ENCODE results near the gene DEGS1.

DEGS1 gene

GRCh38 chr1:224238212-224238611 is 55.2 kb downstream of the DEGS1 start:
- no peak for DNase-seq (ENCODE audit: extremely low read depth, low read depth)
- H3K4me3 ChIP-seq (replicated peaks; ENCODE audit: low read depth, low read length) = no peak overlapping the region
- TF ChIP-seq CTCF (IDR thresholded peaks at IDR 0.05; ENCODE audit: low read depth, low read length, missing control alignments) = no peak

GRCh38 chr1:224238756-224239155 is 55.7 kb downstream of the DEGS1 start:
- H3K4me3 ChIP-seq (replicated peaks; ENCODE audit: low read depth, low read length) = no peak overlapping the region
- no peak for DNase-seq (ENCODE audit: extremely low read depth, low read depth)
- TF ChIP-seq CTCF (IDR thresholded peaks at IDR 0.05; ENCODE audit: low read depth, low read length, missing control alignments) = no peak

Measured in HFF-Myc (cell line).